ENCODE results near the gene C1orf226.

Gene C1orf226

GRCh38 chr1:162366671-162367070 is 14.9 kb upstream of the C1orf226 start:
- no peak for DNase-seq

- no peak for DNase-seq
These were observed 14.5 kb upstream of the C1orf226 start for GRCh38 chr1:162367073-162367472.

- DNase-seq = no peak
These were observed 13.8 kb upstream of the C1orf226 start for GRCh38 chr1:162367772-162368171.

- no peak for DNase-seq
These were observed 13.1 kb upstream of the C1orf226 start for GRCh38 chr1:162368451-162368850.

GRCh38 chr1:162369571-162369970 is 12.0 kb upstream of the C1orf226 start:
- no peak for DNase-seq

GRCh38 chr1:162370161-162370560 is 11.4 kb upstream of the C1orf226 start:
- DNase-seq = no peak

- DNase-seq = no peak
These were observed 10.8 kb upstream of the C1orf226 start for GRCh38 chr1:162370721-162371120.

GRCh38 chr1:162371611-162372010 is 9.9 kb upstream of the C1orf226 start:
- DNase-seq = no peak

- no peak for DNase-seq
These were observed 9.1 kb upstream of the C1orf226 start for GRCh38 chr1:162372159-162373071.

GRCh38 chr1:162373072-162373427 is 8.5 kb upstream of the C1orf226 start:
- DNase-seq = no peak

GRCh38 chr1:162373541-162374260 is 7.8 kb upstream of the C1orf226 start:
- no peak for DNase-seq

GRCh38 chr1:162374406-162374805 is 7.1 kb upstream of the C1orf226 start:
- DNase-seq = no peak

GRCh38 chr1:162375463-162375862 is 6.1 kb upstream of the C1orf226 start:
- DNase-seq = no peak

GRCh38 chr1:162376691-162377090 is 4.8 kb upstream of the C1orf226 start, which contains the start of gene SPATA46:
Gene SPATA46 (minus strand): TSS chr1:162376854. CDS start chr1:162376790, 64 bp downstream.
- DNase-seq = no peak

- no peak for DNase-seq
These were observed 1.3 kb upstream of the C1orf226 start for GRCh38 chr1:162380061-162380846.

- no peak for DNase-seq
These were observed 618 bp downstream of the C1orf226 start for GRCh38 chr1:162381941-162382750.

GRCh38 chr1:162383091-162383490 is 1.6 kb downstream of the C1orf226 start:
- DNase-seq = no peak

- DNase-seq = no peak
These were observed 2.0 kb downstream of the C1orf226 start for GRCh38 chr1:162383516-162383915.

GRCh38 chr1:162384116-162384515 is 2.6 kb downstream of the C1orf226 start:
- no peak for DNase-seq

- DNase-seq = no peak
These were observed 3.2 kb downstream of the C1orf226 start for GRCh38 chr1:162384601-162385279.

GRCh38 chr1:162385280-162385623 is 3.7 kb downstream of the C1orf226 start:
- DNase-seq = no peak

- no peak for DNase-seq
These were observed 4.2 kb downstream of the C1orf226 start for GRCh38 chr1:162385702-162386101.

Data from NCI-H510A treated with DMSO at 0.1 percent for 48 hours (cell line).